ENCODE measurements around the gene SYNGR1. TPM values are rescaled to one million over a fixed set of nuclear protein-coding genes. Genes with fewer than 3 reads are reported as not detected.
"Not testable (repeated sequence)": the region's sequence is repeated elsewhere in the genome, so short reads cannot be mapped to it uniquely, and the experiment has no call there.

SYNGR1 gene
- total RNA-seq, 3 donors from 2014 or later, result 0.43 to 1.4 (median 1.2) TPM

DNA sequence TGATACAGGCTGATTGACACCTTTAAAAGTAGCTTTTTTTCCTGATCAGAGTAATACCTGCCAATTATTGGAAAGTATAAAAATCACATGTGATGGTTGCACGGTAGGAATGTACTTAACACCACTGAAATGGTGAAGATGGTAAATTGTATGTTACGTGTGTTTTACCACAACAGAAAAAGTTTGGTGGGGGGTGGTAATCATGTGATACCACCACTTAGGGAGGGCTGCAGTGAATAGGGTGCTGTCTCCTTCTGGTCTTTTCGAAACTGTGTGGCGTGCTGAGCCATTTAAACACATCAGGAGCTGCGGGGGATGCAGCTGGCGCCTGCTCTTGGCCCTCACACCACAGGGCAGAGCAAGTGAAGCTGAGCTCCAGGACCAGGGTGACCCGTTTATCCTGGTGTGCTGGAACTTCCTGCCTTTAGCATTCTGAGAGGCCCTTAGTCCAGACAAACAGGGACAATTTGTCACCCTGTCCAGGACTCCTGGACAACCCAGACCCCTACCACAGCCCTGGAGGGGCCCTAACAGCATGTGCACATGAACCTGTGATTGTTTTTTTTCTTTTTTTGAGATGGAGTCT is 2.6 kb downstream of the SYNGR1 start:
- H3K36me3 Mint-ChIP-seq (ENCODE audit: insufficient read depth), result no peaks in the 10 kb centered on the region
- no peak for ATAC-seq
- H3K4me1 Mint-ChIP-seq (ENCODE audit: low read depth), result peaks cover 13% of the 10 kb centered on the region

DNA sequence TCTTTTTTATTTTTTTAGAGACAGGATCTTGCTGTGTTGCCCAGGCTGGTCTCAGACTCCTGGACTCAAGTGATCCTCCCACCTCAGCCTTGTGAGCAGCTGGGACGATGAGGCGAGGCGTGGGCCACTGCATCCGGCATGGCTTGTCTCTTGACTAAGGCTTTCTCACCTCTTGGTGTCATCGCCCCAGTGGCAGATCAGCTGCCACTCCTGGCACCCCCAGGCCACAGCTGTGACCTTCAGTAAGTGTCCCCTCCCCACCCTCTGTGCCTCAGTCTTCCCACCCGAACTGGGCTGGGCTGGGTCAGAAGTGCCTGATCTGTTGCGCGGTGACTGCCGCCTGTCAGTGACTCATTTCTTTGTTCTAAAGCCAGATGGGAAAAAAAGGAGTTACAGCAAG is 3.6 kb downstream of the SYNGR1 start:
- H3K4me1 Mint-ChIP-seq (ENCODE audit: low read depth), result peaks cover 13% of the 10 kb centered on the region
- ATAC-seq (no peak), DNase-seq (no peak)
- no peaks in the 10 kb centered on the region for H3K36me3 Mint-ChIP-seq (ENCODE audit: insufficient read depth)
- H3K9me3 Mint-ChIP-seq, result no peaks in the 10 kb centered on the region
- H3K27me3 Mint-ChIP-seq (ENCODE audit: low read depth), result peaks cover 21% of the 10 kb centered on the region
- no peak overlapping the region for H3K4me3 Mint-ChIP-seq

More for the DNA sequence above, 2.6 kb downstream of the SYNGR1 start:
- Mint-ChIP-seq H3K9me3 (no peaks in the 10 kb centered on the region), H3K4me3 (no peak overlapping the region), H3K27me3 (ENCODE audit: low read depth) (peaks cover 23% of the 10 kb centered on the region)
- DNase-seq, result no peak

- Mint-ChIP-seq H3K4me3 (no peak overlapping the region), H3K36me3 (ENCODE audit: insufficient read depth) (no peaks in the 10 kb centered on the region), H3K9me3 (no peaks in the 10 kb centered on the region), H3K27me3 (ENCODE audit: low read depth) (peaks cover 16% of the 10 kb centered on the region), H3K4me1 (ENCODE audit: low read depth) (peaks cover 8% of the 10 kb centered on the region)
- ATAC-seq (no peak), DNase-seq (no peak)
These were observed 5.3 kb downstream of the SYNGR1 start for GRCh38 chr22:39355080-39355479.

GRCh38 chr22:39355805-39356204 is 6.0 kb downstream of the SYNGR1 start:
- H3K27me3 Mint-ChIP-seq (ENCODE audit: low read depth); H3K4me3 Mint-ChIP-seq; DNase-seq; ATAC-seq; H3K4me1 Mint-ChIP-seq (ENCODE audit: low read depth); H3K36me3 Mint-ChIP-seq (ENCODE audit: insufficient read depth); H3K9me3 Mint-ChIP-seq: not testable (repeated sequence)

GRCh38 chr22:39356464-39356863 is 6.7 kb downstream of the SYNGR1 start:
- ATAC-seq (no peak), DNase-seq (no peak)
- H3K4me3 Mint-ChIP-seq, result no peak overlapping the region
- peaks cover 3% of the 10 kb centered on the region for H3K4me1 Mint-ChIP-seq (ENCODE audit: low read depth)
- H3K36me3 Mint-ChIP-seq (ENCODE audit: insufficient read depth), result no peaks in the 10 kb centered on the region
- H3K9me3 Mint-ChIP-seq, result no peaks in the 10 kb centered on the region
- H3K27me3 Mint-ChIP-seq (ENCODE audit: low read depth), result peaks cover 4% of the 10 kb centered on the region

DNA sequence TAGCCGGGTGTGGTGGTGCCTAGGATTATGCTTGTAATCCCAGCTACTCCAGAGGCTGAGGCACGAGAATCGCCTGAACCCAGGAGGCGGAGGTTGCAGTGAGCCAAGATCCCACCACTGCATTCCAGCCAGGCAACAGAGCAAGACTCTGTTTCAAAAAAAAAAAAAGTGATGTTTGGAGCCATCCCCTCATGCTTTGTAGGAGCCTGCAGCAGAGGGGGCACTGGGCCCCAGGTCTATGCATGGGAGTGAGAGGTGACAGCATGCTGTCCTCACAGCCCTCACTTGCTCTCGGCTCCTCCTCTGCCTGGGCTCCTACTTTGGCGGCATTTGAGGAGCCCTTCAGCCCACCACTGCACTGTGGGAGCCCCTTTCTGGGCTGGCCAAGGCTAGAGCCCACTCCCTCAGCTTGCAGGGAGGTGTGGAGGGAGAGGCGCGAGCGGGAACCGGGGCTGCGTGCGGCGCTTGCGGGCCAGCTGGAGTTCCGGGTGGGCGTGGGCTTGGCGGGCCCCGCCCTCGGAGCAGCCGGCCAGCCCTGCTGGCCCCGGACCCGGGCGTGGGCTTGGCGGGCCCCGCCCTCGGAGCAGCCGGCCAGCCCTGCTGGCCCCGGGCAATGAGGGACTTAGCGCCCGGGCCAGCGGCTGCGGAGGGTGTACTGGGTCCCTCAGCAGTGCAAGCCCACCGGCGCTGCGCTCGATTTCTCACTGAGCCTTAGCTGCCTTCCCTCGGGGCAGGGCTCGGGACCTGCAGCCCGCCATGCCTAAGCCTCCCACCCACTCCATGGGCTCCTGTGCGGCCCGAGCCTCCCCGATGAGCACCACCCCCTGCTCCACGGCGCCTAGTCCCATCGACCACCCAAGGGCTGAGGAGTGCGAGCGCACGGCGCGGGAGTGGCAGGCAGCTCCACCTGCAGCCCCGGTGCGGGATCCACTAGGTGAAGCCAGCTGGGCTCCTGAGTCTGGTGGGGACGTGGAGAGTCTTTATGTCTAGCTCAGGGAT is 7.6 kb downstream of the SYNGR1 start:
- H3K4me3 Mint-ChIP-seq; H3K9me3 Mint-ChIP-seq; H3K4me1 Mint-ChIP-seq (ENCODE audit: low read depth); H3K27me3 Mint-ChIP-seq (ENCODE audit: low read depth); DNase-seq; H3K36me3 Mint-ChIP-seq (ENCODE audit: insufficient read depth); ATAC-seq: not testable (repeated sequence)

DNA sequence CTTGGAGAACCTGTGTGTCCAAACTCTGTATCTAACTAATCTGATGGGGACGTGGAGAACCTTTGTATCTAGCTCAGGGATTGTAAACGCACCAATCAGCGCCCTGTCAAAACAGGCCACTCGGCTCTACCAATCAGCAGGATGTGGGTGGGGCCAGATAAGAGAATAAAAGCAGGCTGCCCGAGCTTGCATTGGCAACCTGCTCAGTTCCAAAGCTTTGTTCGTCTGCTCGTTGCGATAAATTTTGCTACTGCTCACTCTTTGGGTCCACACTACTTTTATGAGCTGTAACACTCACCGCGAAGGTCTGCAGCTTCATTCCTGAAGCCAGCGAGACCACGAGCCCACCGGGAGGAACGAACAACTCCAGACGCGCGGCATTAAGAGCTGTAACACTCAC is 8.4 kb downstream of the SYNGR1 start:
- H3K4me1 Mint-ChIP-seq (ENCODE audit: low read depth); DNase-seq; ATAC-seq; H3K4me3 Mint-ChIP-seq; H3K36me3 Mint-ChIP-seq (ENCODE audit: insufficient read depth); H3K27me3 Mint-ChIP-seq (ENCODE audit: low read depth); H3K9me3 Mint-ChIP-seq: not testable (repeated sequence)

- no peak for DNase-seq
- no peaks in the 10 kb centered on the region for H3K9me3 Mint-ChIP-seq
- H3K4me1 Mint-ChIP-seq (ENCODE audit: low read depth), result no peaks in the 10 kb centered on the region
- ATAC-seq, result no peak
- H3K4me3 Mint-ChIP-seq, result no peak overlapping the region
- no peaks in the 10 kb centered on the region for H3K27me3 Mint-ChIP-seq (ENCODE audit: low read depth)
- no peaks in the 10 kb centered on the region for H3K36me3 Mint-ChIP-seq (ENCODE audit: insufficient read depth)
These were observed 9.9 kb downstream of the SYNGR1 start for GRCh38 chr22:39359659-39360195.

GRCh38 chr22:39360242-39360641 is 10.5 kb downstream of the SYNGR1 start:
- Mint-ChIP-seq H3K27me3 (ENCODE audit: low read depth) (no peaks in the 10 kb centered on the region), H3K36me3 (ENCODE audit: insufficient read depth) (no peaks in the 10 kb centered on the region), H3K9me3 (no peaks in the 10 kb centered on the region), H3K4me1 (ENCODE audit: low read depth) (no peaks in the 10 kb centered on the region), H3K4me3 (no peak overlapping the region)
- ATAC-seq, result no peak
- DNase-seq, result no peak

GRCh38 chr22:39360674-39361413 is 11.1 kb downstream of the SYNGR1 start:
- ATAC-seq, result no peak
- Mint-ChIP-seq H3K4me3 (no peak overlapping the region), H3K36me3 (ENCODE audit: insufficient read depth) (no peaks in the 10 kb centered on the region), H3K27me3 (ENCODE audit: low read depth) (no peaks in the 10 kb centered on the region), H3K4me1 (ENCODE audit: low read depth) (no peaks in the 10 kb centered on the region), H3K9me3 (no peaks in the 10 kb centered on the region)
- DNase-seq, result no peak

DNA sequence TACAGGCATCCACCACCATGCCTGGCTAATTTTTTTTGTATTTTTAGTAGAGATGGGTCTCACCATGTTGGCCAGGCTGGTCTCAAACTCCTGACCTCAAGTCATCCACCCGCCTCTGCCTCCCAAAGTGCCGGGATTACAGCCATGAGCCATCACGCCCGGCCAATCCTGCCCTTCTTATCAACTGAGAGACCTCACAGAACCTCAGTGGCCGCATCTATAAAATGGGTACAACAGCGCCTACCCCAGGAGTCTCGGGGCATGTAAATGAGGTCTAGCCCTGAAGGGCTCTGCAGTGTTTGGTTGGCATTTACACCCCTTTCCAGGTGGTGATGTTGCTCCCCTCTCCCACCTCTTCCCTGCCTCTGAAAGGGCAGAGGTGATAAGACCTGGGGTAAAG is 11.7 kb downstream of the SYNGR1 start:
- no peaks in the 10 kb centered on the region for H3K27me3 Mint-ChIP-seq (ENCODE audit: low read depth)
- no peak overlapping the region for H3K4me3 Mint-ChIP-seq
- no peaks in the 10 kb centered on the region for H3K4me1 Mint-ChIP-seq (ENCODE audit: low read depth)
- ATAC-seq, result no peak
- no peaks in the 10 kb centered on the region for H3K36me3 Mint-ChIP-seq (ENCODE audit: insufficient read depth)
- no peaks in the 10 kb centered on the region for H3K9me3 Mint-ChIP-seq
- DNase-seq, result no peak

DNA sequence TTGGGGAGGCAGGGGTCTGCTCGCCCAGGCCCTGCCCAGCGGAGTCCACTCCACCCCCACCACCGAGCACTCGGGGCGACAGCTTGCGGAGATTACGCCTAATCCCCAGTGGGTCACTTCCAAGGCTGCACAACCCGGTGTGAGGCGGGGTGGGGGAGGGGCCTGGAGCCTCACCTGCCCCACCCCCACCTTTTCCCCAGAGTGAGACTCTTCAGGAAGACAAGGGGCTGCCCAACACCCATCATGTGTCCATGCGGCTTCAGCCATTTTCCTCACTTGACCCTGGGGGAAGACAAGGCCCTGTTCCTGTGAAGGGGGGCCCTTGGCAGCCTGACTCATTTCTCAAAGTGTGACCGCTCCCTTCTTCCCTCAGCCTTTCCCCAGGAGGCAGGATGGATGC is 12.5 kb downstream of the SYNGR1 start:
- Mint-ChIP-seq H3K4me3 (no peak overlapping the region), H3K9me3 (no peaks in the 10 kb centered on the region), H3K4me1 (ENCODE audit: low read depth) (no peaks in the 10 kb centered on the region), H3K36me3 (ENCODE audit: insufficient read depth) (no peaks in the 10 kb centered on the region), H3K27me3 (ENCODE audit: low read depth) (no peaks in the 10 kb centered on the region)
- ATAC-seq, result no peak
- DNase-seq, result no peak

- H3K36me3 Mint-ChIP-seq (ENCODE audit: insufficient read depth), result no peaks in the 10 kb centered on the region
- H3K27me3 Mint-ChIP-seq (ENCODE audit: low read depth), result no peaks in the 10 kb centered on the region
- no peak for DNase-seq
- no peak for ATAC-seq
- no peak overlapping the region for H3K4me3 Mint-ChIP-seq
- H3K4me1 Mint-ChIP-seq (ENCODE audit: low read depth), result no peaks in the 10 kb centered on the region
- no peaks in the 10 kb centered on the region for H3K9me3 Mint-ChIP-seq
These were observed 13.1 kb downstream of the SYNGR1 start for GRCh38 chr22:39362932-39363331.

DNA sequence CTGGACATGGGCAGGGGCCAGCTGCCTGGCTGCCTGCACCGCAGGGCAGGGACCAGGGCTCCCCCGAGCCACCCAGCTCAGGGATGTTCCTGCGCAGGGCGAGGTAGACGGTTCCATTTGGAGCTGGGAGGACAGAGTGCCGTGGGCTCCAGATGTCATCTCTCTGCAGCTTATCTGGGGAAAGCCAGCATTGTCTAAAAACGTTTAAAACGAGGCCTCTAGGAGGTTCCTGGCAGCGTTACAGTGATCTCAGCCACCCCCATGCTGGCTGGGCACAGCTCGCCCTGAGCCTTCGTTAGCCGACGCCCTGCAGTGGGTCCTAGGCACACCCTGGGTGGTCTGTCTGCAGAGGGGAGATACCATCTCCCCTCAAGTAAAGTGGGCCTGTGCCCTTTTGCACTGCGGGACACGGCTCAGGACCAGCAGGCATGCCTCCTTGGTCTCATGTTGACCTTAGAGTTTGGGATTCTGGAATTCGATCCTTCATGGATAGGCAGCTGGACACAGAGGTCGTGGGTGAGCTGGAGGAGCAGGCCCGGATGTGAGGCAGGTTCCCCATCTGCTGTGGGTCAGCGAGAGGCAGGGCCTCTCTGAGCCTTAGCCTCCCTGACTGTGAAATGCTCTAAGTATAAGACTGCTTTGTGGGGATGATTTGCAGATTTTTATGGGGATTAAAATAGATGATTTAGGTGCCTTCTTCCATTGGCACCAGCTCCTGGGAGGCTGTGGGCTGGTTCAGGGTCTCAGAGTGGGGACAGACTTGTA is 14.1 kb downstream of the SYNGR1 start:
- ATAC-seq (no peak), DNase-seq (no peak)
- H3K4me1 Mint-ChIP-seq (ENCODE audit: low read depth), result no peaks in the 10 kb centered on the region
- no peaks in the 10 kb centered on the region for H3K27me3 Mint-ChIP-seq (ENCODE audit: low read depth)
- no peak overlapping the region for H3K4me3 Mint-ChIP-seq
- no peaks in the 10 kb centered on the region for H3K36me3 Mint-ChIP-seq (ENCODE audit: insufficient read depth)
- no peaks in the 10 kb centered on the region for H3K9me3 Mint-ChIP-seq

Measured in activated T-cell treated with anti-CD3 and anti-CD28 coated beads, Interleukin-2, amount 50 U/mL, for 4 hours (primary cell).